IMR-90 (cell line): ENCODE measurements around the gene AQP4. TPM values are rescaled to one million over a fixed set of nuclear protein-coding genes. Genes with fewer than 3 reads are reported as not detected.

ENCODE experiments used
- ATAC-seq: fragments of 200-7000 bp; cut with Tn5 transposase; 2 replicates; pipeline ENCODE4 v1.9.1; 2020; ENCODE audit warnings: low read depth, mild to moderate bottlenecking, moderate library complexity
- BruUV-seq: library from RNA; stranded (reverse); fragments of 400-500 nt; replicated peaks from 2 replicates; lab custom pipeline; 2021; lab: Mats Ljungman, UMichigan
- CTCF ChIA-PET: fragments of 300-600 bp; formaldehyde crosslinking; extraction: SDS; loops from one replicate; lab custom pipeline; 2021; ENCODE audit warnings: antibody characterized with exemption; lab: Yijun Ruan, JAX
- POLR2A ChIA-PET: fragments of 300-600 bp; sonication (Branson Sonifier 250); formaldehyde crosslinking; loops from one replicate; lab custom pipeline; 2022; ENCODE audit warnings: antibody characterized with exemption; ENCODE audit not compliant: unreplicated experiment; lab: Charles Lee
- DNase-seq: peaks from one replicate; pipeline ENCODE4 v3.0.0; 2013
- H2AFZ ChIP-seq: replicated peaks from 2 replicates; pipeline ENCODE3; 2013; ENCODE audit warnings: low read length, mild to moderate bottlenecking; ENCODE audit not compliant: poor library complexity
- H2AK5ac ChIP-seq: 2 replicates; pipeline ENCODE4 v1.6.1; 2013; ENCODE audit warnings: low read depth, low read length, inconsistent platforms
- H2AK9ac ChIP-seq: replicated peaks from 2 replicates; pipeline ENCODE3; 2013; ENCODE audit warnings: mild to moderate bottlenecking, low read depth, low read length, moderate library complexity; ENCODE audit not compliant: poor library complexity
- H2BK120ac ChIP-seq: 2 replicates; pipeline ENCODE4 v1.6.1; 2013; ENCODE audit warnings: low read depth, low read length, inconsistent platforms
- H2BK15ac ChIP-seq: 3 replicates; pipeline ENCODE4 v1.6.1; 2013; ENCODE audit warnings: low read depth, low read length, inconsistent platforms
- H2BK20ac ChIP-seq: 2 replicates; pipeline ENCODE4 v1.6.1; 2013; ENCODE audit warnings: low read depth, mild to moderate bottlenecking, inconsistent platforms, low read length, moderate library complexity
- H2BK5ac ChIP-seq: 2 replicates; pipeline ENCODE4 v1.6.1; 2013; ENCODE audit warnings: mild to moderate bottlenecking, low read depth, low read length, inconsistent platforms; ENCODE audit not compliant: poor library complexity, severe bottlenecking
- H3K14ac ChIP-seq: replicated peaks from 2 replicates; pipeline ENCODE4 v1.6.1; 2013; ENCODE audit warnings: low read depth, low read length, inconsistent platforms
- H3K18ac ChIP-seq: 2 replicates; pipeline ENCODE4 v1.6.1; 2013; ENCODE audit warnings: low read depth, low read length, control low read depth
- H3K23ac ChIP-seq: 2 replicates; pipeline ENCODE4 v1.6.1; 2013; ENCODE audit warnings: low read depth, low read length, inconsistent platforms
- H3K27ac ChIP-seq: 2 replicates; pipeline ENCODE4 v1.5.1; 2013; ENCODE audit warnings: mild to moderate bottlenecking, control low read depth, low read length; ENCODE audit not compliant: insufficient read depth
- H3K27me3 ChIP-seq: 2 replicates; pipeline ENCODE4 v1.6.1; 2013; ENCODE audit warnings: low read length; ENCODE audit not compliant: control insufficient read depth, insufficient read depth
- H3K36me3 ChIP-seq: 2 replicates; pipeline ENCODE4 v1.6.1; 2013; ENCODE audit warnings: low read length, mixed read lengths; ENCODE audit not compliant: control insufficient read depth, insufficient read depth
- H3K4ac ChIP-seq: 2 replicates; pipeline ENCODE4 v1.6.1; 2013; ENCODE audit warnings: low read depth, low read length, inconsistent platforms
- H3K4me1 ChIP-seq: 2 replicates; pipeline ENCODE4 v1.6.1; 2013; ENCODE audit warnings: low read length, mixed read lengths; ENCODE audit not compliant: control insufficient read depth, insufficient read depth
- H3K4me2 ChIP-seq: 2 replicates; pipeline ENCODE4 v1.6.1; 2013; ENCODE audit warnings: low read depth, mild to moderate bottlenecking, control low read depth, low read length, moderate library complexity
- H3K4me3 ChIP-seq: 2 replicates; pipeline ENCODE4 v1.5.1; 2013; ENCODE audit warnings: low read depth, mild to moderate bottlenecking, control low read depth, low read length, moderate library complexity; ENCODE audit not compliant: insufficient read depth
- H3K56ac ChIP-seq: 2 replicates; pipeline ENCODE4 v1.6.1; 2013; ENCODE audit warnings: low read length, inconsistent platforms; ENCODE audit not compliant: insufficient read depth; ENCODE audit errors: extremely low read depth
- H3K79me1 ChIP-seq, 2 experiments: 2 replicates each; pipeline ENCODE4 v1.6.1; 2013; ENCODE audit warnings: low read length in 2 of 2, inconsistent platforms in 1 of 2, low read depth in 1 of 2
- H3K9ac ChIP-seq: 2 replicates; pipeline ENCODE4 v1.6.1; 2013; ENCODE audit warnings: low read depth, low read length, control low read depth
- H3K9me1 ChIP-seq: 2 replicates; pipeline ENCODE4 v1.6.1; 2013; ENCODE audit warnings: low read length, inconsistent platforms; ENCODE audit not compliant: insufficient read depth
- H3K9me3 ChIP-seq: 2 replicates; pipeline ENCODE4 v1.6.1; 2013; ENCODE audit warnings: low read length; ENCODE audit not compliant: control insufficient read depth, insufficient read depth
- H4K20me1 ChIP-seq: 2 replicates; pipeline ENCODE4 v1.6.1; 2013; ENCODE audit warnings: low read length, inconsistent platforms; ENCODE audit not compliant: insufficient read depth
- H4K5ac ChIP-seq: 2 replicates; pipeline ENCODE4 v1.6.1; 2013; ENCODE audit warnings: mild to moderate bottlenecking, low read depth, low read length, control low read depth
- H4K8ac ChIP-seq, 2 experiments: 2 replicates each; pipeline ENCODE4 v1.6.1; 2013; ENCODE audit warnings: low read depth in 2 of 2, low read length in 2 of 2, control low read depth in 1 of 2, inconsistent platforms in 1 of 2
- H4K91ac ChIP-seq: 2 replicates; pipeline ENCODE4 v1.6.1; 2013; ENCODE audit warnings: low read depth, low read length, inconsistent platforms; ENCODE audit not compliant: insufficient read depth
- BHLHE40 ChIP-seq: fragments of 150-350 bp; IDR thresholded peaks from 2 replicates; pipeline ENCODE4 v1.6.1; 2016; ENCODE audit warnings: mild to moderate bottlenecking, low read depth, low read length
- CEBPB ChIP-seq: IDR thresholded peaks from 2 replicates; pipeline ENCODE4 v1.6.1; 2012; ENCODE audit warnings: low read depth, low read length, improper control_type of control experiment
- CHD1 ChIP-seq: IDR thresholded peaks from 2 replicates; pipeline ENCODE4 v1.6.1; 2012; ENCODE audit warnings: low read depth, low read length, improper control_type of control experiment
- FOS ChIP-seq: fragments of 150-350 bp; IDR thresholded peaks from 2 replicates; pipeline ENCODE4 v1.6.1; 2016; ENCODE audit warnings: low read depth, low read length
- MAFK ChIP-seq: IDR thresholded peaks from 2 replicates; pipeline ENCODE4 v1.6.1; 2012; ENCODE audit warnings: low read depth, low read length, improper control_type of control experiment
- MAZ ChIP-seq: IDR thresholded peaks from 2 replicates; pipeline ENCODE4 v1.6.1; 2012; ENCODE audit warnings: low read depth, mild to moderate bottlenecking, low read length, improper control_type of control experiment, moderate library complexity, borderline replicate concordance
- NFE2L2 ChIP-seq: fragments of 150-350 bp; IDR thresholded peaks from 2 replicates; pipeline ENCODE4 v1.6.1; 2016; ENCODE audit warnings: low read depth, mild to moderate bottlenecking, low read length
- POLR2A ChIP-seq: IDR thresholded peaks from 2 replicates; pipeline ENCODE4 v1.6.1; 2012; ENCODE audit warnings: mild to moderate bottlenecking, low read depth, low read length
- RAD21 ChIP-seq: IDR thresholded peaks from 2 replicates; pipeline ENCODE4 v1.6.1; 2012; ENCODE audit warnings: low read length, improper control_type of control experiment
- RCOR1 ChIP-seq: IDR thresholded peaks from 2 replicates; pipeline ENCODE4 v1.6.1; 2012; ENCODE audit warnings: mild to moderate bottlenecking, low read length, improper control_type of control experiment; ENCODE audit not compliant: insufficient replicate concordance
- RFX5 ChIP-seq: IDR thresholded peaks from 2 replicates; pipeline ENCODE4 v1.8.0; 2012; ENCODE audit warnings: low read depth, mild to moderate bottlenecking, low read length, moderate library complexity
- SMC3 ChIP-seq: fragments of 150-350 bp; IDR thresholded peaks from 2 replicates; pipeline ENCODE4 v1.6.1; 2016; ENCODE audit warnings: low read depth, mild to moderate bottlenecking, antibody characterized with exemption, low read length, moderate library complexity
- WGBS, 2 experiments: methylation state at CpG; one replicate each; pipeline versions ENCODE4 v1.1.5 to v1.1.7; 2013; ENCODE audit warnings: missing lambda C conversion rate in 2 of 2; ENCODE audit not compliant: insufficient read length in 1 of 2; ENCODE audit errors: extremely low coverage in 2 of 2; 5-methylcytosine and 5-hydroxymethylcytosine counted together
- dilution Hi-C: fragments of 300-500 bp; cut with HindIII; formaldehyde crosslinking; loops from one replicate; pipeline ENCODE4 v1.14.3; 2018; ENCODE audit warnings: low sequenced_read_pairs; ENCODE audit not compliant: unreplicated experiment
- in situ Hi-C: fragments of 300-500 bp; cut with MboI; formaldehyde crosslinking; loops from 3 replicates; pipeline ENCODE4 v1.14.3; 2019; ENCODE audit warnings: low sequenced_read_pairs, inconsistent platforms, mixed read lengths
- intact Hi-C: fragments of 100-400 bp; cut with micrococcal nuclease; formaldehyde crosslinking; loops from 2 replicates; pipeline ENCODE4 v1.10.0; 2022
- polyA plus RNA-seq, 3 experiments: library from polyadenylated mRNA; depleted of rRNA; stranded (reverse); fragments of >200 nt; gene quantifications; 2 replicates each; pipeline ENCODE4 v1.2.3, GENCODE V29; 2012; ENCODE audit warnings: low replicate concordance in 1 of 3
- total RNA-seq: library from RNA; depleted of rRNA; stranded (reverse); fragments of >200 nt; gene quantifications from 2 replicates; pipeline ENCODE4 v1.2.3, GENCODE V29; 2012
- TF ChIP-seq, protein P1 (sequence below): fragments of 150-350 bp; IDR thresholded peaks from 2 replicates; pipeline ENCODE4 v1.6.1; 2017; ENCODE audit warnings: mild to moderate bottlenecking, antibody characterized with exemption, low read length, low read depth
- TF ChIP-seq, protein P2 (sequence below): conservative IDR thresholded peaks from 2 replicates; pipeline ENCODE4 v1.5.1; 2012; ENCODE audit warnings: mild to moderate bottlenecking, low read depth, low read length, improper control_type of control experiment
- TF ChIP-seq, protein P3 (sequence below): fragments of 150-350 bp; IDR thresholded peaks from 2 replicates; pipeline ENCODE4 v1.6.1; 2016; ENCODE audit warnings: low read depth, mild to moderate bottlenecking, low read length, moderate library complexity, borderline replicate concordance

AQP4 gene
- total and polyA plus RNA-seq, 2 of the 4 experiments (the other 2 are of a cell fraction): not detected

DNA sequence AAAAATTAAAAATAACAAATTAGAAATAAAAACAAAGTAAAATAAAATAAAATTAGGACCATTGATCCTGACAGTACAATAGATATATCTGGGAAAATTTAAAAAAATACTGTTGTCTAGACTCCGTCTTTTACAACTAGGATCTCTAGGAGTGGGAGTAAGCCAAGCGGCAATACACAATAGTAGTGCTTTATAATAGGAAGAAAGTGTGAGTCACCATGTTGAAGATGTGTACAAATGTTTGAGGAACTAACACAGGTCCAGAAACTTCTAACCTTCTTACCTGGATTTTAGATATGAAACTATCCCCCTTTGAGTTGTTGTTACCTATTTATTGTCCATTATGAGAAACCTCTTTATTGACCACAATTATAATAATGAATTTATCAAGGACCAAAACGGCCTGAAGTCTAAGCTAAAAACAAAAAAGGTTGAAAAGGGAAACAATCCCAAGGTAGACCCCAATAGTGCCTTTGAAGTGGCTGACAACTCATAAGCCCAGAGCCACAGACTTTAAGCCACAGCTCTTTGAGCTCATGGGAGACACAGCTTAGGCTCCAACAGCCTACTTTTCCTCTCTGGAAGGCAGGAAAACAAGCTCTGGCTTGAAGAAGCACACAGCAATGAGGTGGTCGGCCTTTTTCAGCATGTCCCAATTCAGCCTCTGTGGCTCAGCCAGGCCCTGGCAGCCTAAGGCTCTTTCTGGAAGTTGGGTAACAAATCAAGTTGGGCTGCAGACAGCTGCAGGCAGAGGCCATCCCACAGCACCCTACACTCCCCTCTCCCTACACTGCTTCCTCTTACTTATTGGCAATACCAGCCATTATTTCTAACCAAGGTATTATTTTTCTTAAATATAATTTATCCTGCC is 62.9 kb downstream of the AQP4 start:
- no peak overlapping the region for H2AK9ac ChIP-seq
- POLR2A ChIA-PET: no interaction called here
- H3K27me3 ChIP-seq: no peaks in the 10 kb centered on the region
- no peak overlapping the region for H2BK120ac ChIP-seq
- intact Hi-C loops: no loop called here
- no peak overlapping the region for H3K4me2 ChIP-seq
- no peak overlapping the region for H3K27ac ChIP-seq
- no peak overlapping the region for H3K23ac ChIP-seq
- no peaks in the 10 kb centered on the region for H3K9me1 ChIP-seq
- H3K4me3 ChIP-seq: no peak overlapping the region
- in situ Hi-C loops: no loop called here
- H2AFZ ChIP-seq: no peak overlapping the region
- no peaks in the 10 kb centered on the region for H3K79me1 ChIP-seq
- H3K4ac ChIP-seq: no peak overlapping the region
- ATAC-seq (no peak), DNase-seq (no peak)
- no TSS peak for BruUV-seq
- H2BK5ac ChIP-seq: no peak overlapping the region
- CTCF ChIA-PET: no interaction called here
- H3K4me1 ChIP-seq: no peaks in the 10 kb centered on the region
- H4K8ac ChIP-seq: no peak overlapping the region
- no peak overlapping the region for H2AK5ac ChIP-seq
- H3K9ac ChIP-seq: no peak overlapping the region
- H3K18ac ChIP-seq: no peak overlapping the region
- 17% methylated on average over 1 of the region's 4 CpGs; no CpG with 5 or more reads in 1 of the 2 experiments for WGBS, 2 experiments
- no peak overlapping the region for H4K91ac ChIP-seq
- H3K36me3 ChIP-seq: no peaks in the 10 kb centered on the region
- peaks cover 4% of the 10 kb centered on the region; the same call in 1 of the 2 replicates for H3K9me3 ChIP-seq
- H3K14ac ChIP-seq: no peak overlapping the region
- dilution Hi-C loops: no loop called here
- no peak overlapping the region for H2BK15ac ChIP-seq
- no peaks in the 10 kb centered on the region for H4K20me1 ChIP-seq
- H4K5ac ChIP-seq: no peak overlapping the region
- no peak overlapping the region for H2BK20ac ChIP-seq
- H3K56ac ChIP-seq: no peak overlapping the region
- TF ChIP-seq MAFK (no peak), CEBPB (no peak), BHLHE40 (no peak), NFE2L2 (no peak), POLR2A (no peak), MAZ (no peak), RFX5 (no peak), RCOR1 (no peak), SMC3 (no peak), FOS (no peak), RAD21 (no peak), CHD1 (no peak)
- TF ChIP-seq, protein P1, sequence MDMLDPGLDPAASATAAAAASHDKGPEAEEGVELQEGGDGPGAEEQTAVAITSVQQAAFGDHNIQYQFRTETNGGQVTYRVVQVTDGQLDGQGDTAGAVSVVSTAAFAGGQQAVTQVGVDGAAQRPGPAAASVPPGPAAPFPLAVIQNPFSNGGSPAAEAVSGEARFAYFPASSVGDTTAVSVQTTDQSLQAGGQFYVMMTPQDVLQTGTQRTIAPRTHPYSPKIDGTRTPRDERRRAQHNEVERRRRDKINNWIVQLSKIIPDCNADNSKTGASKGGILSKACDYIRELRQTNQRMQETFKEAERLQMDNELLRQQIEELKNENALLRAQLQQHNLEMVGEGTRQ: no peak
- TF ChIP-seq, protein P2, sequence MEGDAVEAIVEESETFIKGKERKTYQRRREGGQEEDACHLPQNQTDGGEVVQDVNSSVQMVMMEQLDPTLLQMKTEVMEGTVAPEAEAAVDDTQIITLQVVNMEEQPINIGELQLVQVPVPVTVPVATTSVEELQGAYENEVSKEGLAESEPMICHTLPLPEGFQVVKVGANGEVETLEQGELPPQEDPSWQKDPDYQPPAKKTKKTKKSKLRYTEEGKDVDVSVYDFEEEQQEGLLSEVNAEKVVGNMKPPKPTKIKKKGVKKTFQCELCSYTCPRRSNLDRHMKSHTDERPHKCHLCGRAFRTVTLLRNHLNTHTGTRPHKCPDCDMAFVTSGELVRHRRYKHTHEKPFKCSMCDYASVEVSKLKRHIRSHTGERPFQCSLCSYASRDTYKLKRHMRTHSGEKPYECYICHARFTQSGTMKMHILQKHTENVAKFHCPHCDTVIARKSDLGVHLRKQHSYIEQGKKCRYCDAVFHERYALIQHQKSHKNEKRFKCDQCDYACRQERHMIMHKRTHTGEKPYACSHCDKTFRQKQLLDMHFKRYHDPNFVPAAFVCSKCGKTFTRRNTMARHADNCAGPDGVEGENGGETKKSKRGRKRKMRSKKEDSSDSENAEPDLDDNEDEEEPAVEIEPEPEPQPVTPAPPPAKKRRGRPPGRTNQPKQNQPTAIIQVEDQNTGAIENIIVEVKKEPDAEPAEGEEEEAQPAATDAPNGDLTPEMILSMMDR: no peak
- TF ChIP-seq, protein P3, sequence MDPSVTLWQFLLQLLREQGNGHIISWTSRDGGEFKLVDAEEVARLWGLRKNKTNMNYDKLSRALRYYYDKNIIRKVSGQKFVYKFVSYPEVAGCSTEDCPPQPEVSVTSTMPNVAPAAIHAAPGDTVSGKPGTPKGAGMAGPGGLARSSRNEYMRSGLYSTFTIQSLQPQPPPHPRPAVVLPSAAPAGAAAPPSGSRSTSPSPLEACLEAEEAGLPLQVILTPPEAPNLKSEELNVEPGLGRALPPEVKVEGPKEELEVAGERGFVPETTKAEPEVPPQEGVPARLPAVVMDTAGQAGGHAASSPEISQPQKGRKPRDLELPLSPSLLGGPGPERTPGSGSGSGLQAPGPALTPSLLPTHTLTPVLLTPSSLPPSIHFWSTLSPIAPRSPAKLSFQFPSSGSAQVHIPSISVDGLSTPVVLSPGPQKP: no peak
